A172 (cell line): ENCODE measurements around the gene BPIFA2. TPM values are rescaled to one million over a fixed set of nuclear protein-coding genes. Genes with fewer than 3 reads are reported as not detected.
"Not testable (repeated sequence)": the region's sequence is repeated elsewhere in the genome, so short reads cannot be mapped to it uniquely, and the experiment has no call there.

Source experiments
- DNase-seq: peaks from one replicate; pipeline ENCODE4 v3.0.0-alpha.2; 2015; ENCODE audit warnings: low spot score
- total RNA-seq: library from RNA; depleted of rRNA; stranded (reverse); fragments of >200 nt; shearing (Covaris generic); gene quantifications from 2 replicates; pipeline ENCODE4 v1.2.3, GENCODE V29; 2014

Gene BPIFA2
- total RNA-seq, 1 experiment from 2014 or later = not detected

DNA sequence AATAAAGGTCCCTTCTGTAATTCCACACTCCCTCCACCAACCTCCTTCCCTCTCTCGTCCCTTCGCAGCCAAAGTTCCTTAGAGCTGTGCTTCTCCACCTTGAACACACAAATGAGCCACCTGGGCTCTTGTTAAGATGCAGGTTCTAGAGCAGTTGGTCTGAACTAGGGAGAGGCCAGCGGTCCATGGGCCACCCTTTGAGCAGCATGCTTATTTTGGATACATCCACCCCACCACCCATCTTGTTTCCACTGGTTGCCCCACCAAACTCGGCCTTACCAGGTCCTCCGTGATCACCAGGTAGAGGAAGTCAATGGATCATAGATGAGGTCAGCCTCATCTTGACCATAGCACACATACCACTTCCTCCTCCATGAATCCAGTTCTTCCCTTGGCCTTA is 7.3 kb upstream of the BPIFA2 start:
- no peak for DNase-seq

DNA sequence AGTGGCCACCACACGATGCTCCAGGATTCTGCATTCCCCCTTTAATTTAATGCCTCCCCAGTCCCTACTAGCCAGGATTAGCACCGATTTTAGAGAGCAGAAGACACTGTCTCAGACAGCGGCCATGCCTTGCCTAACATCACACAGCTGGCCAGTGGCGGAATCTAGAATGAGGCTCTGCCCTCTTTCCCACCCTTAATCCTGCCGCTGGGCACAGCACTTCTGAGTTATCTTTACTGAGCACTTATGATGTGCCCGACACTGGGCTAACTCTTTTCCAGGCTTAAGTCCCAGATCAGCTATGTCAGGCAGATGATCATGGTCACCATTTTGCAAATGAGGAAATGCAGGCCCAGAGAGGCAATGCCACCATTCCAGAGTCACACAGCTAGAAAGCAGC is 5.6 kb upstream of the BPIFA2 start:
- no peak for DNase-seq

DNA sequence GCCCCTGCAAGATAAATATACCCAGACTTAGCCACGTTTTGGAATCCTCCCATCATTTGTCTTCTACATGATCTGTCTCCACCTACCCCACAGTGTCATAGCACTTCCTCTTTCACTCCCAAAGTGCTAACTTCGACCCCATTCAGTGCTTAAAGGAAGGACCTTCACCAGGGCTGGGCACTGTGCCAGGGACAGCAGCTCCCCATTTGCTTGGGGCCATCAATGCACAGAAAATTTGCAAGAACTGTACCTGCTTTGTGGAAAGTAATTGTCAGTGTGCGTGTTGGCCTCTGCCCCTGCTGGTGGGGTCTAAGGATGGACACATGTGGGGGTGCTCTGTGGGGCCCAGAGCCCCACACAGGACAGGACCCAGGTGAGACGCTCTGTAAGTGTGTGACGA is 5.2 kb upstream of the BPIFA2 start:
- no peak for DNase-seq

DNA sequence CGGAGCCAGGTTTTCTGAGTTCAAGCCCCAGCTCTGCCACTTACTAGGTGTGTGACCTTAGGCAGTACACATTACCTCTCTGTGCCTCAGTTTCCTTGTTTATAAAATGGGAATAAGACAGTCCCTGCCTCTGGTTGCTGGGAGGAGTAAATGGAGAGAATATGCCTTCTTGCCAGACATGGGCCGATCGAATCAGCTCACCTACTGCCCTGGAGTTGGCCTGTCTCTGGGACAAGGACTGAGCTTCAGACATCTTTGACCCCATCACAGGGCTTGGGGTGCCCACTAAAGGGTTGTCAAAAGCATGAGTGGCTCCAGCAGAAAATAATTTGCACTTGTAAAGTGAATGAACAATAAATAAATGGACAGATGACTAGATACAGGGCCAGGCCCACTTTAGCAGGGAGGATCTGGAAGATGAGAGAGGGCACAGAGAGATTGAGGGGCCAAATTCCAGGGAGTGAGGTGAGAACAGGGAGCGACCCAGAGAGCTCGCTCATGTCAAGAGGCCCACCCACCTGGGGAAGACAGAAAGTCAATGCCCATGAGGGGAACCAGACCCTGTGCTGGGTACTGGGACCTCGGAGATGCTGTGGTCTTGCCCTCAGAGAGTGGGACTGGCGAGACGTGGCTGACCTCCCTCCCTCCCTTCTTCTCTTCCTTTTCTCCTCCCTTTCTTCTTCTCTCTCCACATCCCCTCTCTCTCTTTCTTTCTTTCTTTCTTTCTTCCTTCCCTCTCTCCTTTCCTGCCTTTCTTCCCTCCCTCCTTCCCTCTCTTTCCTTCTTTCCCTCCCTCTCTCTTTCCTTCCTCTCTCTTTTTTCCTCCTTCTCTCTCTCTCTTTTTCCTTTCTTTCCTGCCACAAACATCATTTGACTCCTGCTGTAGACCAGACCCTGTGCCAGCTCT is 3.9 kb upstream of the BPIFA2 start:
- DNase-seq = no peak

DNA sequence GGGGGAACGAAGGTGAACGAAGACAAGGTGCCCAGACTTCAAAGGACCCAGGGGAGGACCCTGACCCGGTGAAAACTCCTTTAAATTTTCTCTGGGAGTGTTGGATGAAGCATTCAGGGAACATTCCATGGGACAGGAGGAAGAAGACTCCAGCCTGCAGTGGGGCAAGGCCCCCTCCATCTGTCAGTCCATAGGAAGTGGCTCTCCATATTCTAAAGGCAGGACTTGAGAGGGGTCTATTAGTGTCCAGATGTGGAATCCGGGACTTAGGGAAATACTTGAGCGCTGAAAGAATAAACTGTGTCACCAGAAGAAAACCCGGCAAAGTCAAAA is 3.2 kb upstream of the BPIFA2 start:
- no peak for DNase-seq

DNA sequence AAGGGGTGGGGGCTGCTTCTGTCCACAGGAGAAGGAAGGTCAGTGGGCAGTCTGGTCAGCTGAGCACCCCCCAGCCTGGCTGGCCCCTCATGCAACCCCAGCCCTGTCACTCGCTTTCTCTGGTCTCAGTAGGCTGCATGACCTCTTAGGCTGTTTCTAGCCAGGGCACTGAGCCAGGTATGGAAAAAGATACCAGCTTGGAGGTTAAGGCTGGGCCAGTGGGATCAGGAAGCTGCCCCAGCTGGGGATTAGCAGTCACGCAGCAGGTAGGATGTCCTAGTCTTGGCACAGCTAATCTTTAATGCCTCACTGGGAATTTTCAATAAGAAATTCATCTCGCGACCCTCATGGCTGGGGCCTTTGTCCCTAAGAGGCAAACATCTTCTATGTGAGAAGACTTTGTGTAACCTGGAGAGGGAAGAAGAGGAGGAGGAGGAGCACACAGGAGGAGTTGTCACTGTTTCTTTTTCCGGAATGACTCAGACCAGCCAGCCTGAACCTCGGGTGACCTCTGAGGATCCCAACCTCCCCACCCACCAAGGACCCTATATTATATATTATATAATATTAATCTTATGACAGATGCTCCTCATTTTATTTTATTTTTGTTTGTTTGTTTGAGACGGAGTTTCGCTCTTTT is 2.4 kb upstream of the BPIFA2 start:
- DNase-seq = no peak

DNA sequence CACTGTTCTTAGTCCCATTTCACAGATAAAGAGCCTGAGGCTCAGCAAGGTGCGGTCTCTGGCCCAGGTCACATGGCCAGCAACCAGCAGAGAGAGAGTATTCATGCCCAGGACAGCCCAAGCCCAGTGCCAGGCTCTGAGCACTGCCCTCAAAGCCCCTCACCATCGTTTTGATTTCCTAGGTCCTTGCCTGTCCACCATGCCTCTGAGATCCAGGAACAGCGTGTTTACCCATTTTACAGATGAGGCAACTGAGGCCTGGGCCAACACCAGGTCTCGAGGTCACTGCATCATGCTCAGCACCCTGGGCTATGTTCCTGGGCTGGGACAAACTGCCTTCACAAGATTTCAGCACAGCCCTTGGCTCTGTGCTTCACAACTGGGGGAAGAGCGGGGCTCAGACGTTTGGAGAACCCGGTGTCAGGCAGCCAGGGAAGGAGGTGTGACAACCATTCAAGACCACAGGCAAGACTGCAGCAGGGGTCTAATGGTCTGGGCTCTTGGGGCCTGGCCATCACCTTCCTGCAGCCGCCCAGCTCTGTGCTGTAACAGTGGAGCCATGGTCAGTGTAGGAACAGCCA is 1.3 kb upstream of the BPIFA2 start:
- DNase-seq = no peak

DNA sequence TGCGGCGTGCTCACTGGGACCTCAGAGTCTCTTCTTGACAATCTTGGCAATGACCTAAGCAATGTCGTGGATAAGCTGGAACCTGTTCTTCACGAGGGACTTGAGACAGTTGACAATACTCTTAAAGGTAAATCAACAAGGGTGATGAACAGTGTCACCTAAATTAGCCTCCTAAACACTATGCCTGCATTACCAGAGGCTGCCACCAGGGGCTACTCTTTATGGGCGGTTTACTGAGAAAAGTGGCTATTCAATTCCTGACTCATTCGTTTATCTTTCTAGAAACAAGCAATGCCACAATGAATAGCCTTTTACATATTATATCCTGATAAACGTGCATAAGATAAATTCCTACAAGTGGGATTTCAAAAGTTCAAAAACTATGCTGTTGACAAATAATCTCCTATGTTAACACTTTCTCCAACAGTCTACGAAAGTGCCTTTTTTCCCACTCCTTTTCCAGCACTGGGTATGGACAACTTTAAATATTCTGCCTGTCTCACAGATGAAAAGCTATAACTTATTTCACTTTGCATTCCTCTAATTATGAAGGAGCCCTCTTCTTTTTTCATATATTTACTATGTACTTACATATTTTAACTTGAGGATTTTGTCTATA is 1.3 kb downstream of the BPIFA2 start:
- DNase-seq = no peak

DNA sequence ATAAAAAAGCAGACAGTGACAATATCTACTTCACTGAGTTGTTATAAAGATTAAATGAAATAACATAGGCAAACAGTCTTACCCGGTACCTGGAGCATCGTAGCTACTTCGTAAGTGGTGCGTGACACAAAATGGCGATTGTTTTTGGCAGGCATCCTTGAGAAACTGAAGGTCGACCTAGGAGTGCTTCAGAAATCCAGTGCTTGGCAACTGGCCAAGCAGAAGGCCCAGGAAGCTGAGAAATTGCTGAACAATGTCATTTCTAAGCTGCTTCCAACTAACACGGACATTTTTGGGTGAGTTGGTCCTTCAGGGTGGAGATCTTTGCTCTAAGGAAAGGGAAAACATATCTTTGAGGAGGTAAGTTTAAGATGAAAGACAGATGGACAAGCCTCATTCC is 4.8 kb downstream of the BPIFA2 start:
- DNase-seq = no peak

DNA sequence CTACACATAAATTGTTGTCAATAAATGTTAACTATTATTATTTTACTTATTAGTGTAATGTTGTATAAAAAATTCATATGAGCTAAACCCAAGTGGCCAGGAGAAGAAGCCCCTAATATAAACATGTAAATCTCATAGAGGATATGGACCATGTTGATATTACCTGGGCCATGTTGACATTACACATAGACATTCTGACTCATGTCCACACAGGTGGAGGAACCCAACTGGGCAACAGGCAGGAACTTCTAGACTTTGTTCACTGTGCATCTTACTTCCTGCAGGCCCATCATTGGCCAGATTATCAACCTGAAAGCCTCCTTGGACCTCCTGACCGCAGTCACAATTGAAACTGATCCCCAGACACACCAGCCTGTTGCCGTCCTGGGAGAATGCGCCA is 7.2 kb downstream of the BPIFA2 start:
- no peak for DNase-seq

DNA sequence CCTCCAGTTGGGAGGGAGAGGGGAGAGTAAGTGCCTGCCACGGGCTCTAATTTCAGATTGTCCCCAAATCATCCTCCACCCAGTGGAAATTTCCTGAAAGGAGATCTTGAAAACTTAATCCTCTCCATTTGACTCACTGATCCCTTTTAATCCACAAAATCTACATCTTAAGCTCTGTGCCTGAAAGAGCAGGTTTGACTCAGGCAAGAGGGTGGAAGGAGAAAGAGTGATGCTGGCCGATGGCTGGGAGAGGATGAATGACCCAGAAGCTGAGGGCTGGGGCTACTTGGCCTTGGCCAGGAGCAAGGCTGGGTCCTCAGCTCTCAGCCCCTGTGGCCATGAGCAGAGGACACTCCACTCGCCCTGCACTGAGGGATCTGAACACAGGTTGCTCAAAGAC is 8.1 kb downstream of the BPIFA2 start:
- DNase-seq = no peak

DNA sequence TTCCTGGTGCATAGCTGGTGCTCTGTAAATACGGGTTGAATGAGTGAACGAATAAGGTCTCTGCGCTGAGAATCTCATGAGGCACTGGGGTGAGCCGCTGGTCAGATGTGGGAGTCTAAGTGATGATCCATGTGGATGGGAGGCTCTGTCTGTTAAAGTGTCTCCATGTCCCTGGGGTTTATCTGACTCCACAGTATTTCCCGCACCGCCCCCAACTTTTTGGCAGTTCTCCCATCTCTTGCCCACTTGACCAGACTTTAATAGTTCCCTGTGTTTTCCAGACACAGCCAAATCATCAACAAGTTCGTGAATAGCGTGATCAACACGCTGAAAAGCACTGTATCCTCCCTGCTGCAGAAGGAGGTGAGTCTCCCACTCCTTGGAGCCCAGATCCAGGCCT is 9.9 kb downstream of the BPIFA2 start:
- DNase-seq = no peak

DNA sequence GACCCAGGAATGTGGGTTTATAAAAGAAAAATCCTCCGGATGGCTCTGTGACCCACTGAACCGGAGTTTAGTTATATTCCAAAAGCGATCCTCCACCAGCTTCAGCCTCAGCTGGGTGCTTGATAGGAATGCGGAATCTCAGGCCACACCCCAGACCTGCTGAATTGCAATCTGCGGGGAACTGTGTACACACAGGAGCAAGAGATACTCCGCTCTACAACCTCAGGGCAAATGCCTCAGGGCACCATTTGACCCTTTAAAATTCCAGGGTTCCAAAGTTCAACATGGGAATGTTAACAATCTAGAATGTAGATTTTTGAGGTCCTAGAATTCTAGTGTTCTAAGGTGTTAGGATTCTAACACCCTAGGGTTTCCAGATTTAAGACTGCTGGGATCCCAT is 10.8 kb downstream of the BPIFA2 start:
- DNase-seq = peak; percentile 52

DNA sequence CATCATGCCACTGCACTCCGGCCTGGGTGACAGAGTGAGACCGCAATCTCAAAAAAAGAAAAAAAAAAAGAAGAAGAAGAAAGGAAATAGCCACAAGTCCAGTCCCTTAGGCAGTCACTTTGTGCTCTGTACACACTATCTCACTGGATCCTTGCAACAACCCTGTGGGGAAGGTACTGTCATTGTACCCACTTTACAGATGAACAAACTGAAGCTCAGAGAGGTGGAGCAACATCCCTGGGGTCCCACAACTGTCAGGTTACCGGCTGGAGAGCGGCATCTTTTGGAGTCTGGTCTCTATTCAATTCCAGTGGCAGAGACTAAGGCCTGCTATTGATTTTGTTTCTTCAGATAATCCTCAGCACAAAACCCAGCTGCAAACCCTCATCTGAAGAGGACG is 12.2 kb downstream of the BPIFA2 start:
- DNase-seq = no peak

DNA sequence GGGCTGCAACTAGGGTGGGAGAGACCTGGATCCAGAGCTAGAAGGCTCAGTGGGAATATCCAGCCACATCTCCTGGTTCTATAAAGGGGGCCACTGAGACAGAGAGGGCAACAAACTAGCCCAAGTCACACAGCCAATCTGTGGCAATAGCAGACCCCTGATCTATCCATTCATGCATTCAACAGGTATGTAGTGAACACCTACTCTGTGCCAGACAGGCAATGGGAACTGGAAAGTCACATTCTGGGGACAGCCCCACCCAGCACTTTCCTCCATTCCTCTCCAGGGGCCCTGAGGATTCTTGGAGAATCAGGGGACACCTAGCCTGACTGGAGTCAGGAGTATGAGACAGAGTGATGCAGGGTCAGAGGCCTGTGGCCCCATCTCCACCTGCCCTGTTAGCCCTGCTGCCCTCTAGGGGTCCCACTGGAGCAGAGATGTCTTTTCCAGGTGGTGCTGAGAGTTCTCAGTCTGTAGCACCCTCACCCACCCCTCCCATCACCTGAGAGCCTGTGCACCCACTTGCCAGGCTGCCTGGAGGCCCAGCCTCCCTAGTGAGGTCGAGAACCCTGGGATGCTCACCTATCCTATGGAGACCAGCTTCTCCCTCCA is 13.6 kb downstream of the BPIFA2 start:
- no peak for DNase-seq

DNA sequence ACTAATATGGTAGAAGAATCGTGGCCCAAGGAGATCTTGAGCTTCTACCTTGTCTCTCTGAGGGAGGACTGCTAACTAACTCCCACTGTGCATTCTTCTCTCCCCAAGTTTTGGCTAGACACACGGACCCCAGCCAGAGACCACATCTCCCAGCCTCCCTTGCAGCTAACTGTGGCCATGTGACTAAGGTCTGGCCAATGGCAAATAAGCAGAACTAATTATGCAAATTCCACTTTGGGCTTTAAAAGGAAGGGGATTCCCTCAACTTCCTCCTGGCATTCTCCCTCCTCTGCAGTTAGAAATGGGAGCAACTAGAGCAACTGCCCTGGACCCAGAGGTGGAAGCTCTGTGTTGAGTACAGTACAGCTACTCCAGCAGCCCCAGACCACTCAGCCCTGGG is 15.4 kb downstream of the BPIFA2 start:
- no peak for DNase-seq

DNA sequence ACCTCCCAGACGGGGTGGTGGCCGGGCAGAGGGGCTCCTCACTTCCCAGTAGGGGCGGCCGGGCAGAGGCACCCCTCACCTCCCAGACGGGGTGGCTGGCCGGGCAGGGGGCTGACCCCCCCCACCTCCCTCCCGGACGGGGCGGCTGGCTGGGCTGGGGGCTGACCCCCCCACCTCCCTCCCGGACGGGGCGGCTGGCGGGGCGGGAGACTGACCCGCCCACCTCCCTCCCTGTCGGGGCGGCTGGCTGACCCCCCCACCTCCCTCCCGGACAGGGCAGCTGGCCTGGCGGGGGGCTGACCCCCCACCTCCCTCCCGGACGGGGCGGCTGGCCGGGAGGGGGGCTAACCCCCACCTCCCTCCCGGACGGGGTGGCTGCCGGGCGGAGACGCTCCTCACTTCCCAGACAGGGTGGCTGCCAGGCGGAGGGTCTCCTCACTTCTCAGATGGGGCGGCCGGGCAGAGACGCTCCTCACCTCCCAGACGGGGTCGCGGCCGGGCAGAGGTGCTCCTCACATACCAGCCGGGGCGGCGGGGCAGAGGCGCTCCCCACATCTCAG is 17.2 kb downstream of the BPIFA2 start:
- DNase-seq = not testable (repeated sequence)

DNA sequence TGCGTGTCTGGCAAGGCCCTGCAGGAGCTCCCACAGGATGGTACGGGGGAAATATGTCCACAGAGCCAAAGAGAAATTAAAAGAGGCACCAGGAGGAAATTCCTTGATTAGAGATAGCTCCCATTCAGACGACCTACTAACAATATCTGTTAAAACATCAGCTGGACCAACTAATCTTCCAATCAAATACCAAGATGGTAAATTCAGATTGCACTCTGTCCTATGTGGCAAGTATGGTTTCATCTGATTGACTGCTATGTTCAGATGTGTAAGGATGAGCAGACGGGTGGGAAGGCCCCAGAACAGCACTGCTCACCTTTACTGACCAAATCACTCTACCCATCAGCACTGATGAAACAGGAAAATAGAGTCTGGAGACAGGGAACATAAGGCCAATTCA is 19.5 kb downstream of the BPIFA2 start:
- DNase-seq = no peak

DNA sequence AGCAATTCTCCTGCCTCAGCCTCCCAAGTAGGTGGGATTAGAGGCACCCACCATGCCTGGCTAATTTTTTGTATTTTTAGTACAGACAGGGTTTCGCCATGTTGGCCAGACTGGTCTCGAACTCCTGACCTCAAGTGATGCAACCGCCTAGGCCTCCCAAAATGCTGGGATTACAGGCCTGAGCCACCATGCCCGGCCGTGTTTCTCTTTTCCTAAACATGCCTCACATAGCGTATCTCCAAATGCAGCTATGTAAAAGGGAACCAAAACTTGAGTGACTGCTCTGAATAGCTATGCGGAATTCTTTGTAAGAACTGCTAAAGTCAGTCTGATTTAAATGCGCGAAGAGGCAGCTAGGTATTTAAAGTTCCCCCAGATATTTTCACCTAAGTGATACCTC is 20.5 kb downstream of the BPIFA2 start:
- DNase-seq = no peak

DNA sequence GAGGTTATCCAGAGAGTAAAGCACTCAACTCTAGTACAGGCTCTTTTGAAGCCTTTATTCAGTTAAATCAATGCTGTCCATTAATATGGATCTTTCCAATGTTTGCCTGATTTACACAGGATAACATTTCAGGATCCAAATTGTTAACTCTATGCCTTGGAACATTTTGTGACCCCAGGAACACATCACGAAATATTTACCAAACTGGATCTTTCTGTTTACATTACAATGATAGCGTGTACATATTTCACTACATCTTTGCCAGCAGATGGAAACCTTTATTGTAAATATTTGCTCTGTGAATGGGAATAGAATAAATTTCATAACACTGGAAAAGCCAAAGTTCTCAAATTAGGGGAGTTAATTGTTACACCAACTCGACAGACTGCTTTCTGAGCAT is 23.5 kb downstream of the BPIFA2 start:
- no peak for DNase-seq

DNA sequence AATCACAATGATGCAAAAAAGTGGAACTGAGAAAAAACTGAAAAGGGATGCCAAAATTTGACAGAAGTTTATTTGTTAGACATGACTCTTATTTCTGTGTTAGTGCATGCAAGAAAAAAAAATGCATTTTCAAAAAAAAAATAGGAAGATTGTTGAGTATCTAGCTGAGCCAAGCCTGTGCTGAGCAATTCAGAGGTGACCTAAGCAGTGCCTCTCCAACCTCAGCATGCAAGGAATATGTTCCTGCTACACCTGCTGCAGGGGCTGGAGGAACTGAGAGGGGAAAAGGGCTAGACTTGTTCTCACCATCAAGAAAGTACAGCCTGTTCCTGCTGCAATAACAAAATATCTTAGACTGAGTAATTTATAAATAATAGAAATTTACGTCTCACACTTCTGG is 24.0 kb downstream of the BPIFA2 start:
- no peak for DNase-seq

DNA sequence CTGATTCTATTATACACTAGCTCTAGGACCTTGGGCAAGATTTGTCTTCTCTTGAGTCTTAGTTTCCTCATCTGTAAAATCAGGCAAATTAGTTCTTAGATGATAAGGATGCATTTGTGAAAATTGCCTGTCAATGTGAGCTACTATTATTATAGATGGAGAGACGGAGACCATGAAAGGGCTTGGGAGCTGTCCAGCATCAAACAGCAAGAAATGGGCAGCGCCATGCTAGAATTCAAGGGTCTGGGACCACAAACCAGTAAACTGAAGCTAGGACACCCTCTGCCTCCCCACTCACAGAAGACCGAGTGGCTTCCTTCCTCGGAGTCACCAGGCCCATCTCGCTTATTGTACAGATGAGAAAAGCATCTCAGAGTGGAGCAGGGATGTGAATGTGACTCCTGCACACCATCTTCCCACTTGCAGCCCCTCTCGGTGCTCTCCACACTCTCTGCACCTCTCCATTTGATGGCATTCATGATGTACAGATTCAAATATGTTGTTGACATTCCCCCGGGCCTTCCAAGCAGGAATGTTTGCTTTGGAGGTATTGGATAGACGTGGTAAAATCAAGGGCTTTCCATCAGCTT is 25.0 kb downstream of the BPIFA2 start:
- no peak for DNase-seq
